Stimulated activated CD4-positive, alpha-beta T cell treated with anti-CD3 and anti-CD28 coated beads, Interleukin-4, amount 100 ng/mL, for 4 hours (primary cell): ENCODE results near the gene FOXP1.
A peak's percentile ranks its signal among the peaks of the same experiment; 100 is the strongest.

Experiments
- DNase-seq, 2 experiments: peaks; one replicate each; pipeline ENCODE4 v3.0.0-alpha.2; 2020

FOXP1 gene

DNA sequence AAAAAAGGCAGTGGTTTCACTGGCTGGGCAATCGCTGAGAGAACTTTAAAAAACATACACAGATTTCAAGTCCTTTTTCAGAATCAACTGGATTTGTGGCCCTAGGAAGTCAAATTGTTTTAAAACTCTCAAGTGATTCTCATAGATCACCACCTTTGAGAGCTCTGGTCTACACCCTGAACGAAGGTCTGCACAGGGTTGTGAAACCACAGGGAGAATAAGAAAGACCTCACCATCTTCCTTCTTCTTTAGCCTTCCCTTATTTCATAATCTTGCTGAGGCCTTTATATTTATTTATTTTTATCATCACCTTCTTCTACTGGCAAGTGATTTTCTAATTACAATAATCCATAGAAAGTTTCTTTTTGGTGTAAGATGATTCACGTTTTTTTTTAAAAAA lies 58.1 kb downstream of the FOXP1 start:
- no peak for DNase-seq

DNA sequence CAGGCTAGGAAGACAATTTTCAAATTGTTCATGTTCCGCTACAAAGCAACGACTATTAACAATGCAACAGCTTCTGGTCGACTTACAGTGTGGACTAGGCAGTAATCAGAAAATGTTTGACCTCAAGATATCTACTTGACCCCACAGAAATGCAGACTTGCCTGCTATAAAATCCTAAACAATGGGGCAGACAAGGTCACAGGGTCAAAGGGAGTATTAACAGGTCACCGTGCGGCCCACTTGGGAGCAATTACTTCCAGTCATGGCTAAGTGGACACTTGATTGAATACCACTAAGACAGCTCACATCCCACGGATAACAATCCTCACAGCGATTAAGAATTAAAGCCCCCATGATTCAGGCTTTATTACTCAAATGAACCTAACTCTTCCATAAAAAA lies 58.9 kb downstream of the FOXP1 start:
- DNase-seq = no peak

GRCh38 chr3:71523628-71524027 lies 59.9 kb downstream of the FOXP1 start:
- DNase-seq = no peak

- no peak for DNase-seq
These were observed 61.3 kb downstream of the FOXP1 start for GRCh38 chr3:71521940-71522876.

- no peak for DNase-seq
These were observed 62.5 kb downstream of the FOXP1 start for GRCh38 chr3:71521021-71521352.

DNA sequence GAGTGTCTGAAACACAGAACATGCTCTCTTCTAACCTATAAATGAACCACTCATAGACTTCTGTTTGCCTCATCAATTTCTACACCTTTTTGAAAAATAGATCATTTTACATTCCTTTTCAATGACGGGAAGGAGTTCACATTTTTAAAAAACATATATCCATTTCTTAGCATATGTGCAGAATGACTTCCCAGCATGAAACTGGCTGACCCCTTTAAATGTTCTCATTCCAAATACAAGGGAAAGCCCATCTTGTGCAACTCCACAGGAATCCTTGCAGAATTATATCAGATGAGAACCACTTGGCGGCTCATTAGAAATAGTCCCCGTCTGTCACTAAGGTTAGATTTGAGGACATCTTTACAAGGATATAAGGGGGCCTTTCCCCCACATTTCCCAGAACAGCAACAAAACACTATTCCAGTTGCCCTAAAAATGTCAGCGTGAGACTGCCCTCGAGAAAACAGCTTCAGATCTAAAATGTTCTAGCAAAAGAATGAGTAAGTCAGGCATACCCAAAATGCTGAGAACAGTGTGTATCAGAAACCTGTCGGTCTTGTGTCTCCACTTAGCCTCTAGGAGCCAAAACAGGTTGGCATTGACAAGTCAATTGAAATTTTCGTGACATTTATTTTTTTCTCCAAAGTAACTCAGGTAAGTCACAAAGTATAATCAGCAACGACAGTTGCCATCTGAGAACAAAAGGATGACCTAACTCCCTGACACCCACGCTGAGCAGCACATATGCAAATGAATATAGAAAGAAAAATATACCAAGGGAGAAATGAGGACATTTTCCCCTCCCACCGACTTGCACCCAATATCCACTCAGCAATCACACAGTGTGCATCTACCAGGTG lies 63.1 kb downstream of the FOXP1 start:
- no peak for DNase-seq

DNA sequence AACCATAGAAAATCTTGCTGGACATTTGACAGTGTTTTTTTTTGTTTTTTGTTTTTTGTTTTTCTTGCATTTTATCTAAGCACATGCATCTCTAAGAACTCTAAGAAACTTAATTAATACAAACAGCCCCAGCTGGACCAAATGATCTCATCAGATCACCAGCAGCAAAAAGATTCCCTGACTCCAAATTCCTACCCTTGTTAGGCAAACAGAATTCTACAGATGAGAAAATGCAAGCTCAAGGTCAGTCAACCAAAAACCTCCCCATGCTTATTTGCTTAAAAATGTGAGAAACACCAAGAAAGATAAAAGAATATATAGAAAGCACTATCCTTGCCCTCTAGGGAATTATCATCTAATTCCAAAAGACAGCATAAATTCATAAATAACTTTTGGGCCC lies 65.4 kb downstream of the FOXP1 start:
- no peak for DNase-seq

DNA sequence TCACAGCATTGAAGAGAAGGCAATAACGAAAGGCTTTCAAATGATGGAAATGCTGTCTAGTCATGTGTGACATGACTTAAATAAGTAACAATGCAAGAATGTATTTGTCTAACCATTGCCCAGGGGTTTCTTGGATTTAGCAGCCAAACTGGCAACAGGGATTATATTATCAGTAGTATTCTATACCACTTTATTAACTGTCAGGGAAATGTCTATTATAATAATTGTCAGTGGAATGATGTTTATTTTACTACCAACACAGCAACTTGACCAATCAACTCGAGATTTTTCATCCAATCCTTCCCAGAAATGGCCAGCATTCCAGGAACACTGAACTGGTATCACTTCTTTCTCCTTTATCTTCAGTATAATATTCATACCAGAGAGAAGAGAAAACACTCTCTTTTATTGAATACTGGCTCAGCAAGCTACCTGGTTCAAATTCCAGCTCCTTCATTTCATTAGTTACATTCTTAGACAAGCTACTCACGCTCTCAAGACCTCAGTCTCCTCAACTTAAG lies 66.2 kb downstream of the FOXP1 start:
- DNase-seq = no peak

GRCh38 chr3:71515636-71516365 lies 67.7 kb downstream of the FOXP1 start:
- DNase-seq = no peak

DNA sequence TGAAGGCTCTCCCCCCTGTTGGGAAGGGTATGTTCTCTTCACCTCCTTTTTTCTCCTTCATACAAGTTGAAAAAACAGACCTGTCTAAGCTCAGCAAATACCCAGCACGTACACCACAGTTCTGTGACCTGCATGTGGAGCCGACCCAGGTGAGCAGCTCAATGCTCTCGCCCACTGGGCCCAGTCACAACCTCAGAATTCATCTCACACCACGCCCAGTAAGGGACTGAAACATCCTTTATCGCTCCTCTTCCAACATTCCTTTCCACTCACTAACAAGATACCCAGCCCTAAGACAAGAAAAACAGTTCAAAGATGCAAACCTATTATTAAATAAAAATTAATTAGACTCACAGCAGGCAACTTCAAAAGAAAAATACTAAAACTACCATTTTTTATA lies 68.9 kb downstream of the FOXP1 start:
- DNase-seq = no peak

- DNase-seq = no peak
These were observed 70.0 kb downstream of the FOXP1 start for GRCh38 chr3:71513515-71513914.

- no peak for DNase-seq
These were observed 70.4 kb downstream of the FOXP1 start for GRCh38 chr3:71513081-71513480.

- no peak for DNase-seq
These were observed 71.0 kb downstream of the FOXP1 start for GRCh38 chr3:71512544-71512943.

GRCh38 chr3:71512000-71512399 lies 71.5 kb downstream of the FOXP1 start:
- DNase-seq = peak; percentile 11 to 56

DNA sequence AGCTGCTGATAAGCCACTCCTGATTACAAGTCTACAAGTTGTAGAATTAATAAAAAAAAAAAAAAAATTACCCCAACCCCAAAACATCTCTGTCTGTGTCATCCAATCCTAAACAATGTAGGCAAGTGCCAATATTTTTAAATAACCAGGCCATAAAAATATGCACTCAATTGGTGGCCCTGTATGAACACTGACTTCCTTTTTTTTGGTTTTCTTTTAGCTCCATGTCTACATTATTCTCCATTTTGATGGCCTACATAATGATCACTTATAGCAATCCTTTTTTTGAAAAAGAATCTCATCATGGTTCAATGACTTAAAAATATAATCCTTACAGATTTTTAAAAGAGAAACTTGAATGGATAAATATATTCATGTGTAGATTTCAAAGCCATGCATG lies 72.1 kb downstream of the FOXP1 start:
- DNase-seq = no peak

GRCh38 chr3:71511037-71511436 lies 72.5 kb downstream of the FOXP1 start:
- no peak for DNase-seq

GRCh38 chr3:71510510-71510909 lies 73.0 kb downstream of the FOXP1 start:
- DNase-seq = no peak

DNA sequence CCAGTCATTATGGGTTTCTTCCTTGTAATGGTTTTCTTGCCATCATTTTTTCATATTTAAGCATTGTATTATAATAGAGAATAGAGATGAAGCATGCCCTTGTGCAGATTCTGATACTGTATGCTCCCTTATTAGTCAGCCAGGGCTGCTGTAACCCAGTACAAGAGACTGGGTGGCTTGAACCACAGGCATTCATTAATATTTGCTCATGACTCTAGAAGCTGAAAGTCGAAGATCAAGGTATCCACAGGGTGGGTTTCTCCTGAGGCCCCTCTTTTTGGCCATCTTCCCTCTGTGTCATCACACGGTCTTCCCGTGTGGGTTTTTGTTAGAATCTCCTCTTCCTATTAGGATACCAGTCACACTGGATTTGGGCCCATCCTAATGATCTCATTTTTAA lies 74.5 kb downstream of the FOXP1 start:
- no peak for DNase-seq

DNA sequence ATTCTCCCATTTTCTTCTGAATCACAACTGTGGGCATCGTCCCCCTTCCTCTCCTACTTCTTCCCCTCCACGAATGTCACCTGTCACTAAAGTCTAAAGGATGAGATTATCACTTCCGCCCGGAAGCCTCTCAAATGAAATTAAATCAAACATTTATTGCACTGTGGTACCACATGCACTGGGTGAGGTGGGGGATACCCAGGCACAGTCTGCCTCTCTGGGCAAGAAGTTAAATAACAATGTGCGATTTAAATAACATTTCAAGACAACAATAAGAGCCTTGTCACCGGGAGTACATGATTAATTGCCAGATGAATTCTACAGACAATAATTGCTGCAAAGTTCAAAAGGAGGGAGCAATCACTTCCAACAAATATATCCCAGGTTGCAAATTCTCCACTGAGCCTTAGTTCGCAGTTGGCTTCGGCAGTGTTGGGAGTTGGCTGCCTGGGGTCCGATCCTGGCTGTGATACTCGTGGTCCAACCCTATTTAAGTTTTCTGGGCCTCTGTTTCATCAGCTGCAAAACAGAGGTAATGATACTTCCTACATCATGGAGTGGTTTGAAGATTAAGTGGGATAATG lies 77.7 kb downstream of the FOXP1 start:
- DNase-seq = no peak

- DNase-seq = peak; percentile 41 to 77
These were observed 79.1 kb downstream of the FOXP1 start for GRCh38 chr3:71504250-71505036.

DNA sequence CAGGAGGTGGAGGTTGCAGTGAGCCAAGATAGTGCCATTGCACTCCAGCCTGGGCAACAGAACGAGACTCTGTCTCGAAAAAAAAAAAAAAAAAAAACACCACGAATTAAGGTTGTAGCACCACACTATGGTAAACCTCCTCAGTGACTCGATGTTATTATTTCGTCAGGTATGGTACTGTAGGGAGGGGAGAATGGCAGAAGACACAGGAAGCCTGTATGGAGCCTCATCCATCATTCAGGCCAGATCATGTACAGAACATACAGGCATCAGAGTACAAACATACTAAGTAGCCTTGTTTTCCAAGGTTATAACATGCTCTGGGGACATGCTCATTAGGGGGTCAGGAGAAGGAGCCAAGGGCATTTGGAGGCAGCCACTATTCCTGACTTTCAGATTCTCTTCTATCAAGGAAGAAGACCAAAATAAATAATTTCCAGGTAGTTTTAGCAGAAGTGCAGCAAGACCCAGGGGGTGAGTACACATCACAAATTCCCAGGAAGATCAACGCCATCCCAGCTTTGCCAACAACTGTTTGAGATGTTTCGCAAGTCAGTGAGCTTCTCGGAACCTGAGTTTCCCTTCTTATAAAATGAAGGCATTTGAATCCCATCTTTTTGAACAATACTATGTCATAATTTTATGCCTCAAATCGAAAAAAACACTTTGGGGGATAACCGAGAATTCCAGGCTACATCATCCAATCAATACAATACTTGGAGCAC lies 79.8 kb downstream of the FOXP1 start:
- DNase-seq = no peak
